GM10266 (cell line): Measurements from ENCODE around the gene PIAS4.
"Not testable (repeated sequence)": the region's sequence is repeated elsewhere in the genome, so short reads cannot be mapped to it uniquely, and the experiment has no call there.

Experiments
- DNase-seq: peaks from one replicate; pipeline ENCODE4 v3.0.0; 2012; ENCODE audit errors: extremely low spot score
- TF ChIP-seq, protein P1 (sequence below): IDR thresholded peaks from 2 replicates; pipeline ENCODE4 v1.5.1; 2012; ENCODE audit warnings: mild to moderate bottlenecking, low read depth; ENCODE audit not compliant: control insufficient read depth, insufficient read depth; ENCODE audit errors: missing control alignments

The PIAS4 gene

GRCh38 chr19:3966051-3967017 lies 41.2 kb upstream of the PIAS4 start:
- TF ChIP-seq, protein P1, sequence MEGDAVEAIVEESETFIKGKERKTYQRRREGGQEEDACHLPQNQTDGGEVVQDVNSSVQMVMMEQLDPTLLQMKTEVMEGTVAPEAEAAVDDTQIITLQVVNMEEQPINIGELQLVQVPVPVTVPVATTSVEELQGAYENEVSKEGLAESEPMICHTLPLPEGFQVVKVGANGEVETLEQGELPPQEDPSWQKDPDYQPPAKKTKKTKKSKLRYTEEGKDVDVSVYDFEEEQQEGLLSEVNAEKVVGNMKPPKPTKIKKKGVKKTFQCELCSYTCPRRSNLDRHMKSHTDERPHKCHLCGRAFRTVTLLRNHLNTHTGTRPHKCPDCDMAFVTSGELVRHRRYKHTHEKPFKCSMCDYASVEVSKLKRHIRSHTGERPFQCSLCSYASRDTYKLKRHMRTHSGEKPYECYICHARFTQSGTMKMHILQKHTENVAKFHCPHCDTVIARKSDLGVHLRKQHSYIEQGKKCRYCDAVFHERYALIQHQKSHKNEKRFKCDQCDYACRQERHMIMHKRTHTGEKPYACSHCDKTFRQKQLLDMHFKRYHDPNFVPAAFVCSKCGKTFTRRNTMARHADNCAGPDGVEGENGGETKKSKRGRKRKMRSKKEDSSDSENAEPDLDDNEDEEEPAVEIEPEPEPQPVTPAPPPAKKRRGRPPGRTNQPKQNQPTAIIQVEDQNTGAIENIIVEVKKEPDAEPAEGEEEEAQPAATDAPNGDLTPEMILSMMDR = no peak
- no peak for DNase-seq

DNA sequence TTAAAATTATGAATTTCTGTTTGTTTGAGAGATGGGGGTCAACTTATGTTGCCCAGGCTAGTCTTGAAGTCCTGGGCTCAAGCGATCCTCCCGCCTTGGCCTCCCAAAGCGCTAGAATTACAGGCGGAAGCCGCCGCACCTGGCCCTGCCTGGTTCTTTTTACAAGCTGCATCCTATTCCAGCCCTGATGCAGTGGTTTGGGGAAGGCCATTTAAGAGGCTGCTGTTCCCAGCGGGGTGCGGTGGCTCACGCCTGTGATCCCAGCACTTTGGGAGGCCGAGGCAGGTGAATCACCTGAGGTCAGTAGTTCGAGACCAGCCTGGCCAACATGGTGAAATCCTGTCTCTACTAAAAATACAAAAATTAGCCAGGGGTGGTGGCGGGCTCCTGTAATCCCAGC lies 39.6 kb upstream of the PIAS4 start:
- DNase-seq = not testable (repeated sequence)

DNA sequence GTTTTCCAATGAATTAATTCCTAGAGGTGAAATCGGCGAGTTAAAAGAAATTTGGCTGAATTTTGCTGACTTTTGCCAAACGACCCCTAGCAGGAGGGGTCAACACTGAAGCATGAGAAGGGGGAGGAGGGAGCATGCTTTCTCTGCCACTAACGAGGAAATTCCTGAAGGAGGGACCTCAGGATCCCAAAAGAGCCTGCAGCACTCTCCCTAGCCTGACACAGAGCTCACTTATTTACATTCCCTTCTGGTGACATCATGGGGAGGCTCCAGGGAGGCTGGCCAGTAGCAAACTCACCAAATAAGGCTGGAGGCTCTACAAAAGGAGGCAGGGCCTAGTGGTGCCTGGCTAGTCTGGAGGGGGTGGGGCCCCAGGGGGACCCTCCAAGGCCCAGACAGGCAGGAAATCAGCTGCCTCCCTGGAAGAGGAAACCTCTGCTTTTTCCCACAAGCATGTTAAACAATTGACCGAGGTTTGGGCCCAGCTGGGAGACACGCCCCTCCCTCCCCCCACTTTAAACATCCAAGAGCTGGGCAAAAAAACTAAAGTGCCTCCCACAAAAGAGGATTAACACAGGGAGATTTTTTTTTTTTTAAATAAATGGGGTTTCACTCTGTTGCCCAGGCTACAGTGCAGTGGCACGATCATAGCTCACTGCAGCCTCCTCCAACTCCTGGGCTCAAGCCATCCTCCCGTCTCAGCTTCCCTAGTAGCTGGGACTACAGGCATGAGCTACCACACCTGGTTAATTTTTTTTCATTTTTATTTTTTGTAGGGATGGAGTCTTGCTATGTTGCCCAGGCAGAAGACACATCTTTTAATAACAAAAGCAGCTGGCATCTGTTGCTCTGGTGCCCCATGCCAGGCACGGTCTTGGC lies 38.7 kb upstream of the PIAS4 start:
- no peak for DNase-seq
- TF ChIP-seq, protein P1 = no peak

DNA sequence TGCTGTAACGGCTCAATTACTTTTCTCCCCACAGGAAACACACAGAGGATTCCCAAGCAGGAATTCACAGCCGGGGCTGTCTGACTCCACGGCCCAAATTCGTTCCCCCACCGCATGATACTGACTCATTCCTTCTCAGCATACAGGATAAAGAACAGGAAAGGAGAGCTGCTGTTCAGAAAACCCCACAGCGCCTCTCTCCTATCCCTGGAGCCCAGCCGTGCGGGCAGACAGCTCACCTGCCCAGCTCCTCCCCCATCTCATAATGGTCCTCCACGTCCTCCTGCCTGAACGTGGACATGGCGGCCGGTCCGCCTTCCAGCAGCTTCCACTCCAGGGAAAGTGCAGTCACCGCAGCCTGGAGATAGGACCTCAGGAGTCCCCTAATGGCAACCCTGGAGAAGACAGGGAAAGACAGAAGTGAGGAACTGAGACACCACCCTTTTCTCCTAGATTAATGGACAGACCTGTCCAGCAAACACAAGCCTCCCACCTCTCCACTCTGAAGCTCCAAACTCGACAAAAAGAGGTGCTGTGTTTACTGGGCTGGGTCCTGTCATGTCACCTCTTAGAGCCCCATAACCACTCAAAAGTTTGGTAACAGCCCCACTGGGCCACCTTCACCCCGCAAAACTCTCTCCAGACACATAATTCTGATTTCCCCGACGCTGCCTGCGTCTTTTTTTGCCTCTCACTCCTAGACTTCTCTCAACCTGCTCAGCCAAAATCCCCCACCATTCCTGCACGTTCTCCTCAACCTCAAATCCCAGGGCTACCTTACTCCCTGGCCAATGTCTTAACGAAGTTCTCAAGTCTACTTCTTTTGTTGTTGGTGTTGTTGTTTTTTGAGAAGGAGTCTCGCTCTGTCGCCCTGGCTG lies 37.9 kb upstream of the PIAS4 start:
- TF ChIP-seq, protein P1 = no peak
- no peak for DNase-seq

DNA sequence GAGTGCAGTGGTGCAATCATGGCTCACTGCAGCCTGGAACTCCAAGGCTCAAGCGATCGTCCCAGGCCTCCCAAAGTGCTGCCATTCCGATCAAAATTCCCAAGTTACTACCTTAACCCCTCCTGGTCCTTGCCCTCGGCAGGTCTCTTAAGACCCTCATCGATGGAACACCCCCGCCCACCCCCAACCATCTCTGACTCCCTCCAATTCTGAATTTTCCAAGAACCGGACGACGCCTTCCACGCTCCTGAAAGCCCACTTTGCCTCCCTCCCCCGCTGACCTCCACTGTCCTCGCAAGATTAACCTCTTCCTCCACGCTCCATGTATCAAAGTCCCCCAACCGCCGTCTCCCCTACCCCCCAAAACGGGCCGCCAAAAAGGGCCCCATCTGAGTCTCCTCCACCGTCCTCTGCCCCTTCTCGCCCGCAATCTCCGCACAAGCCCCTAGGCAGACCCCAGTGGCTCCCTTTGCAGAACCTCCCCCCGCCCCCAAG lies 37.2 kb upstream of the PIAS4 start:
- TF ChIP-seq, protein P1 = no peak
- no peak for DNase-seq

DNA sequence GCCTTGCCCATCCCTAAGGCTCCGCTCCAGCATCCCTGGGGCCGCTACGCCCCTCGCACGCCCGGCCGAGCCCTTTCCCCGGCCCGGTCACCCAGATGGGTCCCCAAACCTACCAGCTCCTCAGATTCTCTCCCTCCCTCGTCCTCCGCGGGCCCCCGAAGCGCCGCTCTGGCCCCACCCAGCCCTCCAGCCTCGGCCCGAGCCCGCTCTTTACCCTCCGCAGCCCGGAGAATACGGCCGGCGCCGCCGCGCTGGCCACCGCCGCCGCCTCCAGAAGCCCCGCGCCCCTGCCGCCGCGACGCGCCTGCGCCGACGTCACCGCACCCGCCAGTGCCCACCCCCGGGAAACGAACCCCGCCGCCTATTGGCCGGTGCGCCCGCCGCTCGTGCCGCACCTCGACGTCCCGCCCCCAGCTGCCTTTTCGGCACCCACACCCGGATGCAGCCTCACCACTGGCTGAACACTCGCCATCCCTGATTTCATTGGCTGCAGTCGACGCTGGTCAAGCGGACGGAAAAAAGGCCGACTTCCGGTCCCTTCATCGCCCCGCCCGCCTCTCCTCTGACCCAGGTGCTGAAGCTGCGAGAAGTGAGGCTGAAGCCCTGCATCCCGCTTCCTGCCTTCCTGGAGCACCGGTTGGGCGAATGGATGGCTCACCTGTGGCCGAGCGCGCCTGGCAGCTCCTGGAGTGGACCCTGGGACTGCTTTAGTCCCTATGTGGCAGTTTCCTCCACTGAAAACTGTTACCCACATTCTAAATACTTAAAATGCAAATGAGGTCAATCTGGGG lies 36.5 kb upstream of the PIAS4 start, which contains the start of gene DAPK3:
Gene DAPK3, minus strand, starts transcription at position 292 of the 791 bp plus-strand sequence. CDS start 1,364 bp downstream, outside the sequence.
- DNase-seq = peak; percentile 99
- TF ChIP-seq, protein P1 = no peak
